ENCODE results near the gene EIF1AD. TPM values are rescaled to one million over a fixed set of nuclear protein-coding genes. Genes with fewer than 3 reads are reported as not detected.

EIF1AD gene
- total and polyA plus RNA-seq, 9 of the 15 experiments (the other 6 are each of a cell fraction or from before 2014, with no cell fraction given), result 50.1 to 98.8 (median 58.7) TPM

- TF ChIP-seq MITF (IDR thresholded peaks at IDR 0.05), result no peak
- TF ChIP-seq SIX5 (IDR thresholded peaks at IDR 0.05; ENCODE audit: borderline replicate concordance in 1 of 2, insufficient read depth in 1 of 2, low read depth in 1 of 2, low read length in 2 of 2), result no peak
Observed at GRCh38 chr11:65988791-65989592, 13.0 kb downstream of the EIF1AD start (continued).

GRCh38 chr11:65987336-65987735 lies 14.6 kb downstream of the EIF1AD start:
- H4K20me1 ChIP-seq (replicated peaks; ENCODE audit: control insufficient read depth, insufficient read depth, low read length), result no peaks in the 10 kb centered on the region
- no peak for DNase-seq (ENCODE audit: extremely low read depth in 1 of 4, low spot score in 3 of 4)
- no peaks in the 10 kb centered on the region for H3K79me2 ChIP-seq (ENCODE audit: control insufficient read depth, insufficient read depth, low read length)
- no peak overlapping the region for H3K4me3 ChIP-seq
- H3K9ac ChIP-seq (ENCODE audit: insufficient read depth in 1 of 2, low read depth in 2 of 2, low read length in 2 of 2), result peak overlapping the region in 1 of 2 experiments; percentile 41; a peak in 1 of 4 replicates
- peaks cover 0 to 3% of the 10 kb centered on the region in 2 experiments; a peak in 1 of 5 replicates for H3K4me1 ChIP-seq (replicated peaks in 1 of 2; ENCODE audit: control insufficient read depth in 2 of 2, insufficient read depth in 2 of 2, low read length in 2 of 2)
- no peak overlapping the region for H2AFZ ChIP-seq (ENCODE audit: low read depth, low read length)
- no TSS peak for BruUV-seq (replicated peaks)
- POLR2A ChIA-PET, result interaction anchor here (1.2 to 1.4 kb wide), 2 partner anchors 99 to 129 kb away, joined by 3 to 6 read pairs; partner anchors contain the start of genes CFL1 and FIBP
- in situ Hi-C loops (cut with MboI), result loop anchor here (5.0 kb wide), 1 partner anchor 105 kb away; no protein-coding TSS in a partner anchor
- WGBS (ENCODE audit: insufficient coverage, low coverage, missing lambda C conversion rate), result 68% methylated on average over 9 of the region's 9 CpGs
- no peaks in the 10 kb centered on the region for H3K27me3 ChIP-seq (ENCODE audit: control insufficient read depth in 2 of 2, insufficient read depth in 2 of 2, low read length in 2 of 2)
- FAIRE-seq, result no peak
- H3K9me1 ChIP-seq (ENCODE audit: control insufficient read depth, insufficient read depth, low read length), result no peaks in the 10 kb centered on the region
- H3K27ac ChIP-seq (ENCODE audit: extremely low read depth, low read depth, low read length), result no peak overlapping the region
- TF ChIP-seq ZNF785 (CRISPR knock-in tag; IDR thresholded peaks at IDR 0.05), result no peak
- no peak for TF ChIP-seq MAFK (IDR thresholded peaks at IDR 0.05; ENCODE audit: low read length)
- TF ChIP-seq ASH1L (IDR thresholded peaks at IDR 0.05; ENCODE audit: borderline replicate concordance, low read depth, partially characterized antibody), result no peak
- TF ChIP-seq CEBPG (CRISPR knock-in tag; IDR thresholded peaks at IDR 0.05), result no peak
- no peak for TF ChIP-seq CEBPG (tag; conservative IDR thresholded peaks at IDR 0.05 in 1 of 2, IDR thresholded peaks at IDR 0.05 in 1 of 2)
- no peak for TF ChIP-seq ZHX1 (conservative IDR thresholded peaks at IDR 0.05; ENCODE audit: low read length)
- no peak for TF ChIP-seq CHD4 (IDR thresholded peaks at IDR 0.05; ENCODE audit: insufficient read depth, insufficient replicate concordance, low read depth, low read length, poor library complexity, severe bottlenecking)
- peaks cover 5% of the 10 kb centered on the region; the same call in 2 of the 3 replicates for H3K36me3 ChIP-seq (ENCODE audit: control insufficient read depth, insufficient read depth, low read length)
- H3K4me2 ChIP-seq (ENCODE audit: insufficient read depth, low read length), result no peak overlapping the region
- CTCF ChIA-PET (ENCODE audit: low intra/inter-chr PET ratio), result interaction anchor here (0.6 to 2.3 kb wide), 2 partner anchors 103 to 415 kb away, joined by 4 to 24 read pairs; no protein-coding TSS in a partner anchor
- no peaks in the 10 kb centered on the region for H3K9me3 ChIP-seq (replicated peaks; ENCODE audit: control insufficient read depth, insufficient read depth, low read depth, low read length)
- intact Hi-C loops (cut with micrococcal nuclease), result loop anchor here (10.0 kb wide), 1 partner anchor 203 kb away; the partner anchor contains the start of genes AP5B1 and OVOL1
- ATAC-seq, result no peak

Measured in K562 (cell line).